ENCODE results near the gene FAM117A. TPM values are rescaled to one million over a fixed set of nuclear protein-coding genes. Genes with fewer than 3 reads are reported as not detected.
"Not testable (repeated sequence)": the region's sequence is repeated elsewhere in the genome, so short reads cannot be mapped to it uniquely, and the experiment has no call there.

The FAM117A gene
- total RNA-seq, 1 donor from 2014 or later, result 3.6 TPM

GRCh38 chr17:49680314-49680713 lies 83.6 kb downstream of the FAM117A start:
- DNase-seq (ENCODE audit: low read depth in 2 of 2), result no peak

DNA sequence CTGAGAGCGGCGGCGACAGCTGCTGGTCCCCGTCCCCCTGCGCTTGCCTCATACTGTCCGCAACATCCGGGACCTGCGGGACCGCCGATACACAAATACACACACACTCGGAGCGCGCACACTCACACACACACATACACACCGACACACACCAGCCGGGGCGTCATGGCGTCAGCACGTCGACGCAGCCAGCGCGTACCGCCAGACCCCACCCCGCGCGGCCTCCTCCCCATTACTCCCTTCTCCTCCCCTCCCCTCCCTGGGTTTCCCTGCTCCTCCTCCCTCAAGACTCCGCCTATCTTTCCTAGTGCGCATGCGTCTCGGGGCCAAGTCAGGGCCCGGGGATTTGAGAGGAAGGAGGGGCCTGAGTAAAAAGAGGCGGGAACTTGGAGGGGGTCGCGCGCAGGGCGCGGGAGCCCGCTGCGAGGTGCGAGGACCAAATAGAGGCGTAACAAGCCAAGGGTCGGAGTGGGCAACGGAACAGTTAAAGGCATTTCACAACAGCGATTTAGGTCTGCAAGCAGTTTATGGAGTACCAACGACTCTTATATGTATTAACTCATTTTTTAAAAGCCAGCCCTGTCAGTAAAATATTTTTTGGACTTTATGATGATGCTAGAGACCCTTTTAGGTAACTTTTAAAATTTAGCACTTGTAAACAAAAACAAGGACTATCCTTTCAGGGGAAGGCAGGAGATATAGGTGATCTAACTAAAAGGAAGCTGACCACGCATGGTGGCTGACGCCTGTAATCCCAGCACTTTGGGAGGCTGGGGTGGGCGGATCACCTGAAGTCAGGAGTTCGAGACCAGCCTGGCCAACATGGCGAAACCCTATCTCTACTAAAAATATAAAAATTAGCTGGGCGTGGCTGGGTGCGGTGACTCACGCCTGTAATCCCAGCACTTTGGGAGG lies 85.7 kb downstream of the FAM117A start, which contains the start of gene SPOP:
TSS of gene SPOP (minus strand) at position 165 of the 915 bp plus-strand sequence. CDS start 55,287 bp downstream, outside the sequence.
- peak; percentile 99 to 100 for DNase-seq (ENCODE audit: low read depth in 2 of 2)

DNA sequence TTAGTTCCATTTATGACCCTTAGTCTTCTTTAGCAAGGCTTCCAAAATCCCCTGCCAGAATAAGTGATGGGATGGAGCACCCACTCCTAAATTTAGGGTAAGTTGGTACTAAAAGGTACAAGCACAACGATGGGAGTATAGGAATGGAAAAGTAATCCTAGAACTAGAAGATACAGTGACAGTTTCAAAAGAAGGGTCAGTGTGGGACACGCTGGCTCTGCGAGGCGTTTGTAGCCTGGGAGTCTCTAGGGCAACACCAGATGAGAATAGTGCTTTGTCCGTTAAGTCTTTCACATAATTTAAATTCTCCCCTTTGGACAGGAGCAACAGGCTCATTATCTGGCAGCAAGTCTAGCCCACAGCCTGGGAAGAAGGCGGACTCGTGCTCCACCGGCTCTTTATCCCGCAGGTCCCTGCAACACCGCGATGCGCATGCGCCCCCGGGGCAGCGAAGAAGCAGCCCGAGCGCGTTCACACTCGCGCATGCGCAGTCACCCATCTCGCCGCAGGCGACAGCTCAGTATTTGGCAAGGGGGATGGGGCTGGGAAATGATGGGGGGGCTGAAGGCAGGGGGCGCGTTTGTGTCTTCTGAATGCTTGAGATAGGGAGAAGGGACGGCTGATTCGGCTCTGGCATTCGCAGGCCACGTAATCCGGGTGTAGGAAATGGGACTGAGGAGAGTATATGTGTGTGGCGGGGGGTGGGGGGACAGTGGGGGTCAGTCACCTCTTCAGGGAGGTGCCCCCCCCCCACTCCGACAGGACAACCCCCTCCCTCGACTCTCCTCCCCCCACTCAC lies 86.6 kb downstream of the FAM117A start:
- peak; percentile 88 to 93 for DNase-seq (ENCODE audit: low read depth in 2 of 2)

- DNase-seq (ENCODE audit: low read depth in 2 of 2), result peak in 1 of 2 donors; percentile 42
Measured at GRCh38 chr17:49676276-49676868, 87.6 kb downstream of the FAM117A start.

- DNase-seq (ENCODE audit: low read depth in 2 of 2), result no peak
Measured at GRCh38 chr17:49674507-49674906, 89.4 kb downstream of the FAM117A start.

GRCh38 chr17:49673679-49674078 lies 90.3 kb downstream of the FAM117A start:
- DNase-seq (ENCODE audit: low read depth in 2 of 2), result not testable (repeated sequence)

- no peak for DNase-seq (ENCODE audit: low read depth in 2 of 2)
Measured at GRCh38 chr17:49670641-49671040, 93.3 kb downstream of the FAM117A start.

DNA sequence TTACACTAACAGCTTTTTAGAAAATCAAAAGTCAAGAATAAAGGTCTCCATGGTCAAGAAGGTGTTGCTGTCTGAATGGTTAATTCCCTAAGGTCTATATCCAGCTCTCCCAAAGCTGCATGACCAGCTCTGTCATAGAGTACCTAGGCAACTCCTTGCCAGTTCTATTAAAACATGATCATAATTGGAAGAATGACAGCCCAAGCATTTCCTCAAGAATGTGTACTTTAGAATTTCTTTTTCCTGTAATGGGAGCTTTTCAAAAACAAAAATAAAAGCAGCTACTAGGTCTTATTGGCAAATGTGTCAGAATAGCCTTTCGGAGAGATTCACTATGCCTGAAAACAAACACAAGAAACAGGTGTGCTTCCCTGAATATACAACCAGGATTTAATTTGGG lies 93.9 kb downstream of the FAM117A start:
- peak in 1 of 2 donors; percentile 63 for DNase-seq (ENCODE audit: low read depth in 2 of 2)

GRCh38 chr17:49667854-49668253 lies 96.1 kb downstream of the FAM117A start:
- DNase-seq (ENCODE audit: low read depth in 2 of 2), result no peak

DNA sequence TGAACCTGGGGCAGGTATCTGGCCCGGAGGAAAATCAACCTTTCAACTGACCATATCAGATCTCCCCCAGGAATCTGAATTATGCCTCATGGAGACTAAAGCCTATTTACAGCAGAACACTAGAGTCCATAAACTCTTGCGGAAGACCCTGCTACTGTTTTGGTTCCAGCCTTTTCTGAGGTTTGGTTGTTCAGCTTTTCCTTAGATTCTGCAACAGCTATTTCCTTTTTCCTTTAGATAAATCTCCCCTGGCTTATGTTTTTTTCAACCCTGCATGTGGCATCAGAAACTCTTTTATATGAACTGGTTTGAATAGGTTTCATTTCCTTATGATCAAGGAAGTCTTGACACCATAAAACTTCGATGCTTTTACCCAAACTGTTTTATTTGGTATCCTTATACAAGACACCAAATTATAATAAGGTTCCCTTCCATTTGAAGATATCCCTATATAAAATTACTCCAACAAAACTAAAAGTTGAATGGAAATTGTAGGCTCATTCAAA lies 99.2 kb downstream of the FAM117A start:
- peak in 1 of 2 donors; percentile 82 for DNase-seq (ENCODE audit: low read depth in 2 of 2)

Other genes starting within 250 kb of the FAM117A start
- gene NXPH3, start 188.3 kb downstream of the FAM117A start, total RNA-seq, result 0.90 and 3.2 TPM in 2 replicates
- gene SPOP, start 86.0 kb downstream of the FAM117A start, total RNA-seq, result 106 and 121 TPM in 2 replicates
- 50.1 and 56.0 TPM in 2 replicates for gene SLC35B1, start 56.2 kb downstream of the FAM117A start, total RNA-seq
- 27.1 and 32.6 TPM in 2 replicates for gene KAT7, start 24.6 kb upstream of the FAM117A start, total RNA-seq
- not detected in 2 replicates for gene TAC4, start 83.9 kb upstream of the FAM117A start, total RNA-seq
- not detected in 2 replicates for gene DLX4, start 205.1 kb upstream of the FAM117A start, total RNA-seq
- gene DLX3, start 231.1 kb upstream of the FAM117A start, total RNA-seq, result not detected in 2 replicates

Data from dermis microvascular lymphatic vessel endothelial cell (primary cell).